NCI-H2107 treated with DMSO at 0.1 percent for 48 hours (cell line): ENCODE data around the gene TNFRSF25.
A peak's percentile ranks its signal among the peaks of the same experiment; 100 is the strongest.

Source experiments
- DNase-seq: peaks from one replicate; lab custom pipeline; 2025; ENCODE audit not compliant: unreplicated experiment; lab: John Stamatoyannopoulos, UW

The TNFRSF25 gene

GRCh38 chr1:6488602-6489382 lies 22.8 kb upstream of the TNFRSF25 start:
- no peak for DNase-seq

DNA sequence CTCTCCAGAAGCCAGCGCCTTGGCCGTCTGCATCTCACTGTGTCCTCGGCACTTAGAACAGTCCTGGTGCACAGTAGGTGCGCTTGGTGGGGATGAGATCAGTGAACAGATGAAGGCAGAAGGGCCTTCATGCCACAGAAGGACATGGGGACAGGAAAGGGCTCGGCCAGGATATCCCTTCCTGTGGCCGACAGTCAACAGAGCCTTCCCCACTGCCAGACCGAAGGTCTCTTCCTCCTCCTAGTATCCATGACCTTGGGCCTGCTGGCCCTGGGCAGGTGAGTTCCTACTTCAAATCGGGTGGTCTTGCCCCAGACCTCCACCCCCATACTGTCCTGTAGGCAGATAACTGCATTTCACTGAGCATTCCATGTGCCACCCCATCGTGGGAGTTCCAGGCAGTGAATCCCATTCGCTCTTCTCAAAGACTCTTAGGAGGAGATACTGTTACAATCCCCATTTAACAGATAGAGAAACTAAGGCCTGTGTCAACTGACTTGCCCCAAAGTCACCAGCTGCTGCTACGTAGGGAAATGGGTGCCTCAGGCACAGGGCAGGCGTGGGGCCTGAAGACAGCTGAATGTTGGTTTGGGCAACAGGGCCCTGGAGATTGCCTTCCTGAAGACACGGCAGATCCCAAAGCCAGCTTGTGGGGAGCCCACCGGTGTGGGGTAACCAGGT lies 22.0 kb upstream of the TNFRSF25 start:
- DNase-seq, result no peak

- DNase-seq, result no peak
Measured at GRCh38 chr1:6486433-6487011, 20.5 kb upstream of the TNFRSF25 start.

- no peak for DNase-seq
Measured at GRCh38 chr1:6485168-6486101, 19.5 kb upstream of the TNFRSF25 start.

- DNase-seq, result no peak
Measured at GRCh38 chr1:6484826-6485167, 18.8 kb upstream of the TNFRSF25 start.

GRCh38 chr1:6483761-6484117 lies 17.8 kb upstream of the TNFRSF25 start:
- no peak for DNase-seq

GRCh38 chr1:6483017-6483760 lies 17.2 kb upstream of the TNFRSF25 start:
- no peak for DNase-seq

DNA sequence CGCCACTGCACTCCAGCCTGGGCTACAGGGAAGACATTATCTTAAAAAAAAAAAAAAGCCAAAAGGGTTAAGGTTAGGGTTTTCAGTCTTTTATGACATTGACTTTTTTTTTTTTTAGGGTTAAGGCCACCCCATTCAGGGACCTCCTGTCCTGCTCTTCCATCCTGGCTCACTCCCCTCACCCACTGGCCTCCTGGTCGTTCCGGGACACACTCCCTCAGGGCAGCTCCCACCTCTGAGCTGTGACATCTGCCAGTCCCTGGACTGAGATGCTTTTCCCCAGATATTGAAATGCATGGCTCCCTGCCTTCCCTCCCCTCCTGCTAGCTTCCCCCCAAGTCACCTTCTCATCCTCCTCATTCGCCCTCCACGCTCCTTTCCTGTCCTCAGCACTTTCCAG lies 15.8 kb upstream of the TNFRSF25 start:
- DNase-seq, result no peak

DNA sequence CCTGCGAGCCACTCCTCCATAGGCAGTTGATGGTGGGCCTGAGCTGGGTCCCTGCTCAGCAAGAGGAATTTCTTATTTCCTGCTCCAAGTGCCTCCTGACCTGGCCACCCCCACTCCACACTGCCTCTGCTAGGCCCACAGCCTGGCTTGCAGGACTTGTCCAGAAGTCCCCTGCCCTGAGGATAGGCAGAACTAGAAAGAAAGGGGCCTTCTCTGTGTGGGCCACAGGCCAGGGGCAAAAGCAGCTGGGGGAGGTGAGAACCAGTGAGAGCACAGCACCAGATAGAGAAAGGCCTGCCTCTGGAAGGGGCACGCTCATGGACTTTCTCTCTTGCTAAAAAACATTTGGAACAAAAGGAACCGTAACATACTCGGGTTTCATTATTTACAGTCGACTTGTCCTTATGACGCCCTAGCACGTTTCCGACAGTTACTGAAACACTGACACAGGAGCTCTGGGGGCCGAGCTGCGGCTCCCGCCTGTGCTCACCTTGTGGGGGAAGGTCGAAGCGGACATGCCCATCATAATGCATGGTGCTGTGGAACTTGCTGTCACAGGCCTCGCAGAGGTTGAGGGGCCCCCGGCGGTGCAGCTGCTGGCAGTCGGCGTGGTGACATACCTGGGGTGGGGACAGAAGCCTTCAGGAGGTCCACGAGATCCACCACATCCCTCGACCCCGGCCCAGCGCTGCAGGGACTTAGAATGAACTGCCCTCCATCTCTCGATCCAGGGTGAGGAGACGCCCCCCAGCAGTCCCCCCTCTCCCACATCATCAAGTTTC lies 11.3 kb upstream of the TNFRSF25 start:
- peak; percentile 14 for DNase-seq

DNA sequence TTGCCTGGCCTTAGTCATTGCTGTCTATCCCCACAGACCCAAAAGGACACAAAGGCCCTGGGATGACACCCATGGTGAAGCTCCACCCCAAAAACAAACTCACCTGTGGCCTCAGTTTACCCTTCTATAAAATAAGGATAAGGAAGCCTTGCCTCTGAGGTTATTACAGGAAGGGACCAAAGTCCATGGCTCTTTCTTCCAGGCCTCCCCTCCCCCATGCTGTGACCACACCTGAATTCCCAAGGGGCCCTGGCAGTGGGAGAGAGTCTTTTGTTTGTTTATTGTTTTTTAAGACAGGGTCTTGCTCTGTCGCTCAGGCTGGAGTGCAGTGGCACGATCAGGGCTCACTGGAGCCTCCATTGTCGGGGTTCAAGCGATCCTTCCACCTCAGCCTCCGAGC lies 10.5 kb upstream of the TNFRSF25 start:
- no peak for DNase-seq

GRCh38 chr1:6475381-6476133 lies 9.6 kb upstream of the TNFRSF25 start:
- DNase-seq, result no peak

DNA sequence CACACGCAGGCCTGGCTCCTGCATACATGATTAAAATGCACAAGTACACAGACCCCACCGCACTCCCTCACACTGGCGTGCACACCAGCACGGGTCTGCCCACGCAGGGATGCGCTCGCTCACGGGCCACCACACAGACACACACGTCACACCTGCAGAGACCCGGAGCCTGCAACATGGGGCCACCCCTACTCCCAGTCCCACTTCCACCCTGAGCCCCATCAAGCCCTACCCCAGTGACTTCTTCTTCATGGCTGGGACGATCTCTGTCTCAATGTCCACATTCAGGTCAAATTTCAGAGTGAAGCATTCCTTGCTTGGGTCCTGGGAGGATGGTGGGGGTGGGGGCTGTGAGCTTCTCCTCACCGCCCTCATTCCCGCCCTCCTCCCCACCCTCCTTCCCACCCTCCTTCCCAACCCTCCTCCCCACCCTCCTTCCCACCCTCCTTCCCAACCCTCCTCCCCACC lies 8.9 kb upstream of the TNFRSF25 start:
- no peak for DNase-seq

DNA sequence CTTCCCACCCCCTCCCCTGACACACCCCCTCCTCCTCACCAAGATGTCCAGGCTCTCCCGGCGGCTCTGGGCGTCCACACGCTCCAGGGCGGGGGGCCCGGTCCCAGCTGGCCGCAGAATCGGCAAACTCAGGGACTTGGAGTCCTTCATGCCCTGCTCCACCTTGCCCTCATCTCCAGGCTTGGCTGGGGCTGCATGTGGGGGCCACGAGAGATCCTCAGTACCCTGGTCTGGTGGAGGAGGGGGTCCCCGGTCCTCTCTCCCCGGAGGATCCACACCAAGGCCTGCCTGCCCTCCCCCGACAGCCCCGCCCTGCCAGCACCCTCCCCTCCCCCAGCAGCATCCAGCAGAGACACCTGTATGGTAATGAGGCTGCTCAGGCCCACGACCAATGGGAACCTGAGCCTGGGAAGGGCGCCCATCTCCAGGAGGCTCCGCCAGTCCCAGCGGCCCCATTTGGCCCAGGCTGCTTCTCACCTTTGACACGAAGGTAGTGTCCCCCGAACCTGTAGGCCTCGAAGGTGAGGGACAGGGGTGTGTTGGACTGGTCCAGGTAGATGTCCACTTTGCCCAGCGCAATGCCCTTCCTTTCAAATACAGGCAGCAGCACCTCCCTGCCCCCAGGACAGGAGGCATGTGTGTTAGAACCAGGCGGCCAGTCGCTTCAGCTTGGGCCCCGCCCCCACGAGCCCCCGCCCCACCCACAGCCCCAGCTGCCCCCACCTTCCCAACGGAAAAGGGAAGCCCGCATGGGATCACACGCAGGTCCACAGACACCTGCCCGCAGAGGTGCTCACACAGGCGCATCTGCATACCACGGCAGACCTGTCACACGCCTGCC lies 8.2 kb upstream of the TNFRSF25 start:
- no peak for DNase-seq

DNA sequence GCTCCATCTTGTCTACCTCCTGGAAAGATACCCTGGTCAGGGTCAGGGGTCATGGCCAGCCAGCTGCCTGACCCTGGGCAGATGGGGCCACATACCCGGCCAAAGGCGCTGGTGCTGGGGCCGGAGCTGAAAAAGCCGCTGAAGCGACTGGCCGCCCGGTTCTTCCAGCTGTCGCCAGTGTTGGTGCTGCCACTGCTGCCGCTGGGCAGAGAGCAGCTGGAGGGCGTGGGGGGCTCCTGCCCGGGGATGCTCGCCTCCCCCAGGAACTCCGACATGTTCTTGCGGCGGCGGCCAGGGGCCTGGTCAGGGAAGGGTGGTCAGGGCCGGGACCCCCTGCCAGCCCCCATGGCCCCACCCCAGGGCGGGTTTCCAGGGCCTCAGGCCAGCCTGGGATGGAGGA lies 7.2 kb upstream of the TNFRSF25 start:
- DNase-seq, result no peak

DNA sequence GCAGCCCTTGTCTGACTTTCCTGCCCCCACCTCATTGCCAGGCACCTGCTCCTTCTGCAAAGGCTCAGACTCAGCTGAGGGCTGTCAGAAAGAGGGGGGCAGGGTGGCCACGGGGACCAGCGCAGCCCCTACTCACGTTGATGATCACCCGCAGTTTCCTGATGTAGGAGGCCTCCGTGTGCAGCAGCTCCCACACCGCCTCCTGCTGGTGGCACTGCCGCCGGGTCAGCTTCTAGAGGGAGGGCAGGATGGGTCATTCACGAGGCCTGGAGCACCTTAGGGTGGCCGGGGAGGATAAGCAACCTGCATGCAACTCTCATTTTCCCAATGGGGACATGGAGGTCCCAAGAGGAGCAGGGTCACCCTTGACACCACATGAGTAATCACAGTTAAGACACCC lies 6.4 kb upstream of the TNFRSF25 start:
- DNase-seq, result no peak

- DNase-seq, result no peak
Measured at GRCh38 chr1:6471970-6472368, 6.0 kb upstream of the TNFRSF25 start.

DNA sequence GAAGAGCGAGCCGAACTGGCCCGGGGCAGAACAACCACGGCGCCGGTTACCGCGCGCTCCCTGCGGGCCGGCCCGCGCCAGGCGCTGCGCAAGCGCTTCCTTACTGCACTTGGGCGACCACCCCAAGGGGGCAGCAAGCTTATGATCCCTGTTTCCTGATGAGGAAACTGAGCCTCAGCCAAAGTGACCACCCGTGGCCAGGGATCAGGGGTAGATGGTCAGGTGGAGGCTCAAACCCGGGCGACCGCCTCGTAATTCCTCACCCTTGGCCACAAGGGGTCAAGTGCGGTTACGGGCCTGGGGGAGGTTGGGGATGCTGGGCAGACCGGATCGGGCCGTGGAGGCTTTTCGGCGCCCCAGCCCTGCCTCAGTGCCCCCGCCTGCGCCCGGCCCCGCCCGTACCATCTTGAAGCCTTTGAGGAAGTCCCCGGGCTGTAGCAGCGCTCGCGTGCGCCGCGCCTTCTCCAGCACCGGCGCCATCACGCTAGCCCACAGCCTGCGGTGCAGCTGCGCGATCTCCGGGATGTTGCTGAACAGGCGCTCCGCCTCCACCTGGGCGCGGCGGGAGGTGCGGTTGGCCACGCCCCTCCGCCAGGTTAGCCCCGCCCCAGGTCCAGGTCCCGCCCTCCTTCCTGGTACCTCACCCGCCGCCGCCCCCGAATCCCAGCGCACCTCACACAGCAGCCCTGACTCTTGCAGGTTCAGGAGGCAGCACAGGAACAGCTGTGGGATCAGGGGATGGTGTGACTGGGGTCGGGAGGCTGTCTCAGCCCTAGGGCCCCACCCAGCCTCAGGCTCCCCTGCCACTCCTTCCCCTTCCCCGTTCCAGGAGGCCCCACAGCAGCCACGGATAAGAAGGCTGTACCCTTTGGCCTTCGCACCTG lies 5.4 kb upstream of the TNFRSF25 start:
- no peak for DNase-seq
